ENCODE data around the gene DMRTB1.

DMRTB1 gene

DNA sequence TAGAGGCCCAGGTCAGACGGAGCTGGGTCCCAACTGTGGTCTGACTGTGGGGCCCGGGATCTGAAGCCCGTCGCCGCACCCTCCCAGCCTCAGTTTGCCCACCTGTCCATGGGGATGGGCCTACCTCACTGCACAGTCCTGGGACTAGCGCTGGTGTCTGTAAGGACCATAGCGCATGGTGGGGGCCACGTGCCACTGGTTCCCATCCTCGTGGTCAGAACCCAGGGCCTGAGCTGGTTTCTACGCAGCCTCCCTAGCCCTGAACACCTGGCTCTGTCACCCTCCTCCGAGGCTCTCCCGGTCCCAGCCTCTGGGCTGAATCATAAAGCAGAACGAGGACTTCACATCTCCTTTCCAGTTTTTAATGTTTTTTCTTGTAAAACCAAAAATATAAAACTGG is 46.7 kb downstream of the DMRTB1 start:
- no peak for DNase-seq (ENCODE audit: low read depth)
- TF ChIP-seq, protein P1, sequence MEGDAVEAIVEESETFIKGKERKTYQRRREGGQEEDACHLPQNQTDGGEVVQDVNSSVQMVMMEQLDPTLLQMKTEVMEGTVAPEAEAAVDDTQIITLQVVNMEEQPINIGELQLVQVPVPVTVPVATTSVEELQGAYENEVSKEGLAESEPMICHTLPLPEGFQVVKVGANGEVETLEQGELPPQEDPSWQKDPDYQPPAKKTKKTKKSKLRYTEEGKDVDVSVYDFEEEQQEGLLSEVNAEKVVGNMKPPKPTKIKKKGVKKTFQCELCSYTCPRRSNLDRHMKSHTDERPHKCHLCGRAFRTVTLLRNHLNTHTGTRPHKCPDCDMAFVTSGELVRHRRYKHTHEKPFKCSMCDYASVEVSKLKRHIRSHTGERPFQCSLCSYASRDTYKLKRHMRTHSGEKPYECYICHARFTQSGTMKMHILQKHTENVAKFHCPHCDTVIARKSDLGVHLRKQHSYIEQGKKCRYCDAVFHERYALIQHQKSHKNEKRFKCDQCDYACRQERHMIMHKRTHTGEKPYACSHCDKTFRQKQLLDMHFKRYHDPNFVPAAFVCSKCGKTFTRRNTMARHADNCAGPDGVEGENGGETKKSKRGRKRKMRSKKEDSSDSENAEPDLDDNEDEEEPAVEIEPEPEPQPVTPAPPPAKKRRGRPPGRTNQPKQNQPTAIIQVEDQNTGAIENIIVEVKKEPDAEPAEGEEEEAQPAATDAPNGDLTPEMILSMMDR (IDR thresholded peaks at IDR 0.05; ENCODE audit: control insufficient read depth, extremely low read depth, insufficient read depth): no peak
- H3K4me3 ChIP-seq (ENCODE audit: low read depth, low read length): no peak overlapping the region

DNA sequence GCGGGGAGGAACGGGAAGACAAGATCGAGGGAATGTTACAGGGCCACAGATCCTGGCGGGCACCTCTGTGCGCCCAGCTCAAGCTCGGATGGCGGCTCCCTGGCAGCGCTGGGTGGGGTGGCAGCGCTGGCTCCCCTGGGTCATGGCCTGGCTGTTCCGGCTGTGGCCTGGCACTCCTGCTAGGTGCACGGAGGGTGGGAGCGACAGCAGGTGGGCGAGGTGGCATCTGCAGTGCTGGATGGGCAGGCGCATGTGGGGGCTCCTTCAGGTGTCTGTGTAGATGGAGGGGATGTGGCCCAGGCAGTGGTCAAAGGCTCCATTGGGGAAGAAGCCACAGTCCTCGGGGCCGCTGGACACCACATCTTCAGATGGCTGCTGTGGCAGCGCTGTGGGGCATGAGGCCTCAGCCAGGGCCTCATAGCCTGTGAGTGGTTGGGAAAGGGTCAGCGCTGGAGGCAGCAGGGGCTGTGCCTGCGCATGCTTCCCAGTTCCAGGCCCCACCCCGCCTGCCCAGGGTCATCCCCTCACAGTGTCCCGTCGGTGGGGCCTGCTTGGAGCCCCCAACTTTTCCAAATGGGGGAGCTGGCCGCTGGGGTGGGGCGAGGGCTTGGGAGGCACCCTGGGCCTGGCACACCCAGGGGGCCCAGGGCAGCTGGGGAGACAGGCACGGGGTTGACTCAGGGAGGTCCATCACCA is 47.3 kb downstream of the DMRTB1 start:
- TF ChIP-seq, protein P1 (IDR thresholded peaks at IDR 0.05; ENCODE audit: control insufficient read depth, extremely low read depth, insufficient read depth): no peak
- DNase-seq (ENCODE audit: low read depth): no peak
- H3K4me3 ChIP-seq (ENCODE audit: low read depth, low read length): no peak overlapping the region

DNA sequence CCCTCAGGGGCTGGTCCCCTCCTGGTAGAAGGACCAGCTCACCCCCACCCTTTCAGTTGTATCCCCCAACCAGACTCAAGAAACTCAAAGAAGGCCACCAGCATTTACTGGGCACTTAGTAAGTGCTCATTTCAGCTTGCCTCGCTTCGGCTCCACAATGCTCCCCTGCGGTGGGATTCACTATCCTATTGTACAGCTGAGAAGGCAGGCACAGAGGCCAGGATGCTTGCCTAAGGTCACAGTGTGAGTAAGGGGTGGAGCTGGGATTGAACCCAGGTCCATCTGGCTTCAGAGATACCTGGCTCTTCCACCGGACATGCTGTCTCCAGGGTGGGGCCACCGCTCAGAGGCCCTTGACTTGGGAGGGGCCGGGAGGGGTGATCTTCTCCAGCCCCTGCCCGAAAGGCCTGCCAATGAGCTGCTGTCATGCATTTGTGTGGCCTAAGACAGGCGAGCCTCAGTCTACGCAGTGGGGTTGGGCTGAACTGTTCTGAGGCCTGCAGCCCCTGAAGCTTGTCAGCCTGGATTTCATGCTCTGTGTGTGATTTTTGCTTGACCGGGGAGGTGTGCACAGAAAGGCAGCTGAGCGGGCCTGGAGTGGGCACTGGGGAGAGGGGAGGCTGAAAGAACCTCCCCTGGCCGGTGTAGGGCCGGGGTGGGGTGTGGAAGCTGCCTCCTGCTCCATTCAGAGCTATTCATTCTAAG is 48.1 kb downstream of the DMRTB1 start:
- DNase-seq (ENCODE audit: low read depth): no peak
- TF ChIP-seq, protein P1 (IDR thresholded peaks at IDR 0.05; ENCODE audit: control insufficient read depth, extremely low read depth, insufficient read depth): no peak
- no peak overlapping the region for H3K4me3 ChIP-seq (ENCODE audit: low read depth, low read length)

DNA sequence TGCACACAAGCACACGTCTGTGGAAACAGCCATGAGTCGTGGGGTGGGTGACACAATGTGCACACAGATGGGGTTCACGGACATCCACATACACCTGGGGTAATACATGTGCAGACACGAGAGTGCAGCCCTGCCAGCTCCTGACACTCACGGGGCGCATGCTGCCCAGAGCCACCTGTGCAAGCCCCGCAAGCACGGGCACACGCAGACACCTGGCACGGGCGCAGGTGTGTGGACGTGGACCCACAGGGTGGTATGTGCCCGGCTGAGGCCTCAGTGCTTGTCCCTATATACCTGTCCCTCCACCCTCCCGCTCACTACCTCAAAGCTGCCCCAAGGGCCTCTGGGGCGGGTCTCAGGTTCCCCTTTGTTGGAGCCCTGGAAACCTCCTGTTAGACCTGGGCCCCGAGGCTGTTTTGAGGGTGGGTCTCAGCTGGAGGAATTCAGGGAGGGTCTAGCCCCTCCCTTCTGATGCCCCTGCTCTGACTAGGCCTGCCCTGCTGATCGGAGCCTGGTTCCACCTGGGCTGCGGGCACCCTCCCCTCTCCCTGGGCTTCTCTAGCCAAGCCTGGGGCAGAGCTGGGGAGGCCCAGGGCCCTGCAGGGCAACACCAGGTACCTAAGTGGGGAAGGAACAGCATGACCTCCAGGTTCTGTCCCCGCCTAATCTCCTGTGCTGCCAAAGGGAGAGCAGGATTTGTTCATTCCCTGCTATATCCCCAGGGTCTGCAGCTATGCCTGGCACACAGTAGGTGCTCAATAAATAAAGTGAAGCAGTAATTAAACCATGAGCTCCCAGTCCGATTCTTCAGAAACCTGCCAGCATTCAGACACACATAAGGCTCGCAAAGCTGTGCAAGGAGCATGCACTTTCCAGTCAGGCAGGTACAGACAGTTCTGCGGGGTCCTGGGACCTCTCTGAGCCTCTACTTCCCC is 49.1 kb downstream of the DMRTB1 start:
- no peak for DNase-seq (ENCODE audit: low read depth)
- H3K4me3 ChIP-seq (ENCODE audit: low read depth, low read length): no peak overlapping the region
- TF ChIP-seq, protein P1 (IDR thresholded peaks at IDR 0.05; ENCODE audit: control insufficient read depth, extremely low read depth, insufficient read depth): no peak

DNA sequence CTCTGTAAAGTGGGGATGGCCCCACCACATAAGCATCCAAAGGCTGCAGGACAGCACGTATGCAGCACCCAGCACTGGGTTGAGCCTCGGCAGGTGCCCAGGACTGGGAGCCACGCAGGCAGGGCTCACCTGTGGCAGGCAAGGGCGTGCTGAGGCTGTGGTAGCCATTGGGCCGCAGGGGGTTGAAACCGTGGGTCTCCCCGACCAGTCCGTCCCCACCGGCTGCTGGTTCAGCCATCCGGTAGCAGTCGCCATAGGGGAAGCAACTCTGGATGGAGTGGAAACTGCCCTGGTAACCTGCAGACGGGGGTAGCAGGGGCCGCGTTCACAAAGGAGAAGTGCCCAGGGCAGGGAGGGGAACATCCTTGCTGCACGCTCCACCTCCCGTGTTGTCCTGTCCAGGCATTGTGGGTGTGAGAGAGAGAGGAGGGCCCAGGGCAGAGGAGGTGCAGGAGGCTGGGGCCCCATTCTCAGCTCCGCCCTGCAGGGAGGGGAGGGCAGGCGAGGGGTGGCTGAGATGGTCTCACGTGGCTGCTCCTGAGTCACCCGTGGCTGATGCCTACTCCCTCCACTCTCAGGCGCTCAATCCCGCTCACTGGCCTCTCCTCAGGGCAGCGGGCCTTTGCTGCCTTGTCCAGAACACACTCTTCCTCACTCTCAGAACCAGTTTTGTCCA is 49.9 kb downstream of the DMRTB1 start:
- H3K4me3 ChIP-seq (ENCODE audit: low read depth, low read length): no peak overlapping the region
- TF ChIP-seq, protein P1 (IDR thresholded peaks at IDR 0.05; ENCODE audit: control insufficient read depth, extremely low read depth, insufficient read depth): no peak
- no peak for DNase-seq (ENCODE audit: low read depth)

DNA sequence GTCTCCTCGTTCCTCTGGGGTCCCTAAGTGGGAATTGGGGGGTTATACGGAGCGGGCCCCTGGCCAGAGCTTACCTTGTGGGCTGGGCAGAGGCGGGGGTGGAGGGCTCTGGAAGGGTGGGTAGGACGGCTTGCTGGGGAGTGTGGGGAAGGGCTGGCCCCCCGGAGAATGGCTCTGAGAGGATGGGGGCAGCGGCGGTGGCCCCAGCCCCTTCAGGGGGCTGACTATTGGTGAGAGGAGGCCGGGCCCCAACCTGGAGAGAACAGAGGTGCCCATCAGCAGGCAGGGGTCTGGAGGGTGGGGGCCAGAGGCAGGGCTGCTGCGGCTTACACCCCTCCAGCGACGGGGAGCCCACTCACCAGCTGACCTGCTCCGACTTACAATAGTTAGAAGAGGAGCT is 50.6 kb downstream of the DMRTB1 start:
- no peak overlapping the region for H3K4me3 ChIP-seq (ENCODE audit: low read depth, low read length)
- DNase-seq (ENCODE audit: low read depth): no peak
- TF ChIP-seq, protein P1 (IDR thresholded peaks at IDR 0.05; ENCODE audit: control insufficient read depth, extremely low read depth, insufficient read depth): no peak
